Left renal pelvis (tissue), 4 donors: ENCODE data around the gene SCUBE1. TPM values are rescaled to one million over a fixed set of nuclear protein-coding genes. Genes with fewer than 3 reads are reported as not detected.

Source experiments
- DNase-seq, 4 donors: peaks; one replicate each; pipeline ENCODE4 v3.0.0-alpha.2; 2013; ENCODE audit warnings: low read depth in 4 of 4, low spot score in 3 of 4
- polyA plus RNA-seq, 4 donors: library from polyadenylated mRNA; unstranded; fragments of 120-200 nt; gene quantifications; one replicate each; pipeline ENCODE4 v1.2.1, GENCODE V29; 2013; ENCODE audit not compliant: insufficient read length in 4 of 4

SCUBE1 gene
- polyA plus RNA-seq, 4 donors, result 7.7 to 42.2 (median 9.9) TPM

DNA sequence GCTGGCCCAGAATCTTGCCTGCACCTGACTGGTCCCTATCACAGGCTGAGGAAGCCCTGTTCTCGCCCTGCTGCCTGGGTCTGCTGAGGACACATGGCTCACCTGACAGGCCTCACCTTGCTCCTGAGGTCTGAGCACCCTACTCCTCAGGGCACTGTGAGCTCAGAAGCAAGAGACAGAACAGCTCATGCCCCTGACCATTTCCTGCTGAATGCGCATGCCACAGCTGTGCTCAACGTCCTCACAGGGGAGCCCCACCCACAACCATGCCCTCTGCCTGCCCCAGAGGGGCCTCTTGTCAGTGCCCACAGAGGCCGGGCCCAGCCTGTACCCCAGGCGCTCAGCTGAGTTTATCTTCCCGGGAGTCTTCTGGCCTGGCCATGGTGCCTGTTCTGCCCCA, 194.6 kb downstream of the SCUBE1 start:
- no peak for DNase-seq

DNA sequence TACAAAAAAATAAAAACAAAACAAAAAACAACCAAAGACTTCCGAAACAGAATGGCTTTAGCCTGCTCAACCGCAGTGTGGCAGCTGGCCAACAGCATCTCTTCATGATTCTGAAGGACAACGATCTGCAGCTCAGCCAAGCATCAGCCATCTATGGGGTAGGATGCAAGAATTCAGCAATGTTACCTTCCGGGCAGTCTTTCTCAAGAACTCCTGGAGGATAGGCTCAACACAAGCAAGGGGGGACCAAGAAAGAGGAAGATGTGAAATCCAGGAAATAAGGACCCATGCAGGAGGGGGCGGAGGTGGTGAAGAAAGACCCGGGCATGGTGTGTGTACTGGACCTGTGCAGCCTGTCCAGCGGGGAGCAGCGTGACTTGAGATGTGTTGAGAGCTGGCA, 195.4 kb downstream of the SCUBE1 start:
- no peak for DNase-seq

Other genes starting within 250 kb of the SCUBE1 start
- gene BIK, start 232.6 kb downstream of the SCUBE1 start, polyA plus RNA-seq, result 1 to 10 TPM in 2 of 4 donors, under 1 TPM in 2; 0.42 to 1.4 (median 0.95) TPM
- gene MCAT, start 200.0 kb downstream of the SCUBE1 start, polyA plus RNA-seq, result 10 to 100 TPM; 10.2 to 29.1 (median 18.8) TPM
- gene TSPO, start 191.8 kb downstream of the SCUBE1 start, polyA plus RNA-seq, result 10 to 100 TPM; 18.4 to 36.3 (median 22.1) TPM
- gene TTLL12, start 156.2 kb downstream of the SCUBE1 start, polyA plus RNA-seq, result 10 to 100 TPM; 21.0 to 31.3 (median 24.6) TPM
- 1 to 10 TPM in 2 of 4 donors, under 1 TPM in 2; 0.63 to 5.3 (median 1.2) TPM for gene MPPED1, start 68.6 kb upstream of the SCUBE1 start, polyA plus RNA-seq